Stimulated activated CD8-positive, alpha-beta memory T cell treated with anti-CD3 and anti-CD28 coated beads, Interleukin-7, amount 100 ng/mL, for 24 hours (primary cell): Measurements from ENCODE around the gene SLCO1B1.
"Not testable (repeated sequence)": the region's sequence is repeated elsewhere in the genome, so short reads cannot be mapped to it uniquely, and the experiment has no call there.

ENCODE experiments used
- DNase-seq: peaks from one replicate; pipeline ENCODE4 v3.0.0-alpha.2; 2020; ENCODE audit warnings: low read depth

SLCO1B1 gene, protein sequence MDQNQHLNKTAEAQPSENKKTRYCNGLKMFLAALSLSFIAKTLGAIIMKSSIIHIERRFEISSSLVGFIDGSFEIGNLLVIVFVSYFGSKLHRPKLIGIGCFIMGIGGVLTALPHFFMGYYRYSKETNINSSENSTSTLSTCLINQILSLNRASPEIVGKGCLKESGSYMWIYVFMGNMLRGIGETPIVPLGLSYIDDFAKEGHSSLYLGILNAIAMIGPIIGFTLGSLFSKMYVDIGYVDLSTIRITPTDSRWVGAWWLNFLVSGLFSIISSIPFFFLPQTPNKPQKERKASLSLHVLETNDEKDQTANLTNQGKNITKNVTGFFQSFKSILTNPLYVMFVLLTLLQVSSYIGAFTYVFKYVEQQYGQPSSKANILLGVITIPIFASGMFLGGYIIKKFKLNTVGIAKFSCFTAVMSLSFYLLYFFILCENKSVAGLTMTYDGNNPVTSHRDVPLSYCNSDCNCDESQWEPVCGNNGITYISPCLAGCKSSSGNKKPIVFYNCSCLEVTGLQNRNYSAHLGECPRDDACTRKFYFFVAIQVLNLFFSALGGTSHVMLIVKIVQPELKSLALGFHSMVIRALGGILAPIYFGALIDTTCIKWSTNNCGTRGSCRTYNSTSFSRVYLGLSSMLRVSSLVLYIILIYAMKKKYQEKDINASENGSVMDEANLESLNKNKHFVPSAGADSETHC

DNA sequence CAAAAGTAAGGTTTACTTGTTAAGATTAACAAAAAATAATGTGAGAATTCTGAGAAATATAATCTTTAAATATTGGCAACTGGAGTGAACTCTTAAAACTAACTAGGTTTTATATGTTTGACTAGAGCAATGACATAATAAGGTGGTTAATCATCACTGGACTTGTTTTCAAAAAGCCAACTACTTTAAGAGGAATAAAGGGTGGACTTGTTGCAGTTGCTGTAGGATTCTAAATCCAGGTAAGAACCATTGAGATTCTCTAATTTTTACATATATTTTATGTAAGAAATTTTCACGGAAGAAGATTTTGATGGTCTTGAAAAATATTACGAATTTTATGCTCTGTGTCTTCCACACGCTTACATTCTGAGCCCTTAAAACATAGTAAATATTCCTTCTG, at the start of gene SLCO1B1:
SLCO1B1 (plus strand) TSS at position 197 of the 400 bp plus-strand sequence. CDS start 10,381 bp downstream, outside the sequence.
- DNase-seq: no peak

DNA sequence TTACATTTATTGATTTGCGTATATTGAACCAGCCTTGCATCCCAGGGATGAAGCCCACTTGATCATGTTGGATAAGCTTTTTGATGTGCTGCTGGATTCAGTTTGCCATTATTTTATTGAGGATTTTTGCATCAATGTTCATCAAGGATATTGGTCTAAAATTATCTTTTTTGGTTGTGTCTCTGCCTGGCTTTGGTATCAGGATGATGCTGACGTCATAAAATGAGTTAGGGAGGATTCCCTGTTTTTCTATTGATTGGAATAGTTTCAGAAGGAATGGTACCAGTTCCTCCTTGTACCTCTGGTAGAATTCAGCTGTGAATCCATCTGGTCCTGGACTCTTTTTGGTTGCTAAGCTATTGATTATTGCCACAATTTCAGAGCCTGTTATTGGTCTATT, 46.2 kb upstream of the SLCO1B1 start:
- DNase-seq: not testable (repeated sequence)

GRCh38 chr12:21111732-21112131, 19.3 kb upstream of the SLCO1B1 start:
- no peak for DNase-seq

DNA sequence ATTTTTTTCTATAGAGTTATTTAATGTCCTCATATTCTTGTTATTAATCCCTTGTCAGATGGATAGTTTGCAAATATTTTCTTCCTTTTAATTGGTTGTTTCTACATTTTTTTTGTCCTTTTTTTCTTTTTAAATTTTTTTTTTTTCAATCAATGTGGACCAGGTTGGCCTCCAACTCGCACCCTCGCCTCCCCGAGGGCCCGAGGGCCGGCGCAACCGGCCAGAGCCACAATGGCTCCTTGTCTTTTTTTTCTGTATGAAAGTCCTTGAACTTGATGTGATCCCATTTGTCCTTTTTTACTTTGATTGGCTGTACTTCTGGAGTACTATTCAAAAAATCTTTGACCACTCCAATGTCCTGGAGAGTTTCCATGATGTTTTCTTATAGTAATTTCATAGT, 17.7 kb upstream of the SLCO1B1 start:
- no peak for DNase-seq

DNA sequence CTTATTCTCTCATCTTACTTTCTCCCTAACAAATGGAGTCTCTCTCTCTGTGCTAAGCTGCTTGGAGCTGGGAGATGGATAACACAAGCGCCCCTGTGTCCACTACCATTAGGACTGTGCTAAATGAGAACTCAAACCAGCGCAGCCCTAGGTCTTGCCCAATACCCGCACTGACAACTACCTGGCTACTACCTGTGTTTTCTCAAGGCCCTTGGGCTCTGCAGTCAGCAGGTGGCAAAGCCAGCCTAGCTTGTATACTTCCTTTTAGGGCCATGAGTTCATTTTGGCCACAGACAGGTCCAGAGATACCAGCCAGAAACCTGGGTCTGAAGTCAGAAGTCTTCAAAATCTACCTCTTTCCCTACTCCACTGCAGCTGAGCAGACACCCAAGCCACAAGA, 13.0 kb upstream of the SLCO1B1 start:
- DNase-seq: no peak

DNA sequence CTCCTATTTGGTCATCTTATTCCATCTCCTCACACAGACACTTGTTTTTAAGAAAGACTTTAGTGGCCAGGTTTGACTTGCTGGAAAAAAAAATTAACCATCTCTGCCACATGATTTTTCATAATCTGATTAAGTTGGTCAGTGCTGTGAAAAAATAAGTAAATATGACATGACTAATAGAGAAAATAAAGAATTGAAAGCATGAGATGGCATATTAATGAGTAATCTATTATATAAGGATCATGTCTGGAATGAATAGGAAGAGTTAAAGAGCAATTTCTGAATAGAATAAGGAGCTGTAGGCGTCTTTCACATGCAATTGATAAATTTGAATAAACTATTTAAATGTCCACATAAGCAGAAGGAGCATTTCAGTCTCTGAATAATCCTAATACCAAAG, 12.2 kb upstream of the SLCO1B1 start:
- DNase-seq: no peak

- DNase-seq: no peak
These were observed 1.6 kb upstream of the SLCO1B1 start for GRCh38 chr12:21129351-21129750.

DNA sequence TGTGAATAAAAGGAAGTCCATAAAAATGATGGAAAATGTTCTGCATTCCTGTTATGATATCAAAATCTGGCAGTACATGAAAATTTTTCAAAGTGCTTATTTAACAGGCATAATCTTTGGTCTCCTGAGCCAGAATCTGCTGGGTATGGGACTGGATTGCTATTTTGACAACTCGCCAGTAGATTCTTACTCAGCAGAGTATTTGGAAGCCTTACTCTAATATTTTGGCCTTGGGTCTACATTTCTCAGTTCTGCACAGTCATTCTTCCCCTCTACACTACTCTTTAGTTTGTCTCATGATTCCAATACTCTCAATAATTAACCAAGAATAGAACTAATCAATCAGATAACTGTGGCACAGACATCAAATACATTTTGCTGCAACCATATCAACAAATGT, 1.1 kb upstream of the SLCO1B1 start:
- DNase-seq: no peak

- DNase-seq: not testable (repeated sequence)
These were observed 6.5 kb downstream of the SLCO1B1 start for GRCh38 chr12:21137318-21137999.

DNA sequence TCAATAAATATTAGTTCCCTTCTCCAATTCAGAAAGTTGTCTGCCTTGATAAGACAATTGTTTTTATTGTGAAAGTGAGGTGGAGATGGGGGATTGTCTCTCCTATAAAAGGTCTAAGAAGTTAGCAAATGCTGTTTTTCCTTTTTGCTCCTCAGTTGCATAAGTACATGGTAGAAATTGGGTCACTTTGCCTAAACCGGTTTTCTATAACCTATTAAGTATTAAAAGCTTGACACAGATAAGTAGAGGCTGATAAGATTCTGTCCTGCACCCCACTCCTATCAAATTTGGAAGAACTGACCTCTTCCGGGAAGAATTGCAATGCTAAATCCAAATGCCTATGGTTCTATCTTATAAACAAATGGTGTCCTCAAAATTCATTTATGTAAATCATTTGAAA, 7.0 kb downstream of the SLCO1B1 start:
- DNase-seq: no peak

DNA sequence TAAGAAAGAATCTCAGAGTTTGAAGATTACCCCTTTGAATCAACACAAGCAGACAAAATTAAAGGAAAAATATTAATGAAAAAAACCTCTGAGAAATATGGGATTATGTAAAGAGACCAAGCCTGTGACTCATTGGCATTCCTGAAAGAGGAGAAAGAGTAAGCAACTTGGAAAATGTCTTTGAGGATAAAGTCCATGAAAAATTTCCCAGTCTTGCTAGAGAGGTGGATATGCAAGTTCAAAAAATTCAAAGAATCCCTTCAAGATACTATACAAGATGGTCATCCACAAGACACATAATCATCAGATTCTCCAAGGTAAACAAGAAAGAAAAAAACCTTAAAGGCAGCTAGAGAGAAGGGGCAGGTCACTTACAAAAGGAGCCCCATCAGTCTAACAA, 13.3 kb downstream of the SLCO1B1 start:
- no peak for DNase-seq

GRCh38 chr12:21149861-21150260, 18.9 kb downstream of the SLCO1B1 start:
- DNase-seq: not testable (repeated sequence)

DNA sequence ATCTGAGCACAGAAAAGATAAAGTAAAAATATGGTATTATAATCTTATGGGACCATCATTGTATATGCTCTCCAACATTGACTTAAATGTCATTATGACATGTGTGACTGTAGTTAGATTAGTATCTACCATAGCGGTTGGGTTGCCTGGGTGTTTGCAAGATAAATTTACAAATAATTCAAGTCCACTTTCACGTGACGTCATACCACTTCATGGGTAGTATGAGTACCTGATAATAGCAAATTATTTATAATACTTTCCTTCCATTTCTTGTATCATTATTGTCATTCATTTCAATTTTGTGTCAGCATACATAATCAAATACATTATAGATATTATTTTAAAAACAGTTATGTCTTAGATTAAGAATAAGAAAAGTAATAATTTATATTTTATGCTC, 20.2 kb downstream of the SLCO1B1 start:
- no peak for DNase-seq

DNA sequence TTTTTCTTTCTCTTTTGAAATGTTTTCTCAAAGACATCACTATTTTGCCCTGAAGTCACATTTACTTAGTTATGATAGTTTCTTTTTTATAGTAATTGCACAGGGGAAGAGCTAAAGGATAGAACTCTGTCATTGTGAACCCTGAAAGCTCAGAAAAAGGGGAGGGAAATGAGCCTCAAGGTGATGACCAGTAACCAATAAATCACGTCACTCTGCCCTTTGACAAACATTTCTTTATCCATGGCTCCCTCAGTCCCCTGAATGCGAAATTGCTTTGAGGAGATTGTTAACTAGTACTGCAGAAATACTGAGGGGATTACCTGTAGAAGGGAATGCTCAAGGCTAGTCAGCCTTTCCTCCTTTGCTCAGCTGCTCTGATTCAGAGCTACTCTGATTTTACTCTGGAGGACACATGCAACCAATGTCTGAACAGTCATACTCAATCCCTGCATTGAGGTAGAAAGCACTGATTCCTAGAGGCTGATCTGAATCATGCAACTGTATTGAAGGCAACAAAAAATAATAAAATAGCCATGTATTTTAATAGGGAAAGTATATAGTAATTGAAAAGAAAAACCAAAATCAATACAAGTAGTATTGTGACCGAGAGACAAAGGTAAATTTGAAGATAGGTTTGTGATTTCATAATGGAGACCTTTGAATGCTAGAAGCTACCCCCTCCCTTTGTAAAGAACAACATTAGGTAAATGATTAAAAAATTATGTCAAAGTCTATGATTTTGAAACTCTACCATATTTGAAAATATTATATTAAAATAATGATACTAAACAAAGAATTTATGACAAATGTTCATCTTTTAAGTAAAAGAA, 24.7 kb downstream of the SLCO1B1 start:
- no peak for DNase-seq

- no peak for DNase-seq
These were observed 34.1 kb downstream of the SLCO1B1 start for GRCh38 chr12:21165048-21165447.

DNA sequence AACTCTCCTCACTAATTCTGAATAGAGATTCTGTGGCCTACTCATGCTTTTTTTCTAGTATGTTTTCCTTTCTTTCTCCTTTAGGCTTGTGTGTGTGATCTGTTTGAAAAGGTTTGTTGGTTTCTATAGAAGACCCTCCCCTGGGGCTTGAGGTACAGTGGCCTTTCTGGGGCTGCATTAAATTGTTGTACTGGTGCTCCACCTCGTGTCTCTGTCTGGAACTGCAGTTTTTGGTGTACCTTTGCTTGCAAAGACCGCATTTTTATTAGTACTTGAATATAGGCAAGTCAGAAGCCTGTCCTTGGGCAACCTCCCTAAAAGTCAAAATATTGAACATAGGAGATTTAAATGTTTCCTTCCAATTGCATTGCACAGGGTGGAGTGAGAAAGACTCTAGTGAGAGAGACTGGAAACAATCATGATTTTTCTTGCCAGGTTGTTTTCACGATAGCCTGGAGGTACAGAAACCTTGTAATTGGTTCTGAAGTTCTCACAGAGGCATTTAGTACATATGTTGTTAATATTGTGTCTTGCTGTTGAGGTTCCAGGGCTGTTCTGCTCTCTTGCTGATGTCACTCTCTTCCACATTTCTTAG, 39.0 kb downstream of the SLCO1B1 start:
- DNase-seq: no peak

GRCh38 chr12:21172079-21172478, 41.1 kb downstream of the SLCO1B1 start:
- DNase-seq: no peak

DNA sequence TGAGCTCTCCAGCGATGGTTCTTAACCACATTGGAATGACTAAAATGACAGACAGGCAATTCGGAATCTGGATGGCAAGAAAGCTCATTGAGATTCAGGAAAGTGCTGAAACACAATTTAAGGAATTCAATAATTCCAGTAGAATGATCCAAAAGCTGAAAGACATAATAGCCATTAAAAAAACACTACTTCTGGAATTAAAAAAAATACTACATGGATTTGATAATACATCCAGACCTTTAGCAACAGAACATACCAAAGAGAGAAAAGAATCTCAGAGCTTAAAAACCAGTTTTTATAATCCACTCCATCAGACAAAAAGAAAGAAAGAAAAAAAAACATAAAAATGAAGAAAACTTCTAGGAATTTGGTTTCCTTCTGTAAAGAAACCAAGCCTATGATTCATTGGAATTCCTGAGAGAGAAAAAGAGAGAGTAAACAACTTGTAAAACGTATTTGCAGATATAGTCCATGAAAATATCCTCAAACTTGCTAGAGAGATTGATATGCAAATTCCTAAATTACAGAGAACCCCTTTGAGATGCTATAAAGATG, 52.8 kb downstream of the SLCO1B1 start:
- no peak for DNase-seq

- DNase-seq: no peak
These were observed 59.0 kb downstream of the SLCO1B1 start for GRCh38 chr12:21190016-21190415.

- not testable (repeated sequence) for DNase-seq
These were observed 83.4 kb downstream of the SLCO1B1 start for GRCh38 chr12:21214433-21214832.

DNA sequence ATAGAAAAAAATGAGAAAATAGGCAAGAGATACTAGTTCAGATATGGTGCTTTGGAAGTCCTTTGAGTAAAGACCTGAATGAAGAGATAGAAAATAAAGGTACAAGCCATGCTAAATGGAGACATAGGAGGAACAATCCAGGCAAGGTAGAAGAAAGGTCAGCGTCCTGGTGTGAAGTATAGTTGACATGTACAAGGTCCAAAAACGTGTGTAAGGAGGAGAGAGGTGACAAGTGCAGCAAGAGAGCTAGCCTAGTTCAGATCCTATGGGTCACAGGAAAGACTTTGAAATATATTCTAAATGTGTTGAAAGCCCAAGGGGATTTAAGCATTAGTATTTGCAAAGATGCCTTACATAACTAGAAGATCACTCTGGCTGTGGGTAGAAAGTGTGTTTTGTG, 88.2 kb downstream of the SLCO1B1 start:
- DNase-seq: no peak
